Activated T-cell treated with anti-CD3 and anti-CD28 coated beads, Interleukin-2, amount 50 U/mL, for 72 hours (primary cell): ENCODE data around the gene ACSF2. TPM values are rescaled to one million over a fixed set of nuclear protein-coding genes. Genes with fewer than 3 reads are reported as not detected.
A peak's percentile ranks its signal among the peaks of the same experiment; 100 is the strongest.

Experiments used
- ATAC-seq, 2 donors: fragments of 150-1000 bp; cut with Tn5 transposase; replicated peaks in 1 of 2; 2 replicates each; pipeline ENCODE4 v1.10.0; 2021; ENCODE audit warnings: moderate library complexity in 2 of 2, mild to moderate bottlenecking in 1 of 2
- DNase-seq, 2 donors: peaks; one replicate each; pipeline ENCODE4 v3.0.0; 2021 to 2022; ENCODE audit warnings: mixed read lengths in 1 of 2
- H3K27ac Mint-ChIP-seq: one replicate; pipeline ENCODE4 v1.8.0; 2022; ENCODE audit warnings: mild to moderate bottlenecking, moderate library complexity, mixed read lengths
- H3K27me3 Mint-ChIP-seq: one replicate; pipeline ENCODE4 v1.8.0; 2022; ENCODE audit warnings: low read depth, mixed read lengths
- H3K36me3 Mint-ChIP-seq, 2 donors: one replicate each; pipeline ENCODE4 v1.8.0; 2022; ENCODE audit warnings: mixed read lengths in 2 of 2, mild to moderate bottlenecking in 1 of 2; ENCODE audit not compliant: insufficient read depth in 2 of 2
- H3K4me1 Mint-ChIP-seq: one replicate; pipeline ENCODE4 v1.8.0; 2022; ENCODE audit warnings: low read depth, mixed read lengths
- H3K4me3 Mint-ChIP-seq, 2 donors: one replicate each; pipeline ENCODE4 v1.8.0; 2022; ENCODE audit warnings: mild to moderate bottlenecking in 2 of 2, mixed read lengths in 2 of 2, moderate library complexity in 2 of 2
- H3K9me3 Mint-ChIP-seq, 2 donors: one replicate each; pipeline ENCODE4 v1.8.0; 2022; ENCODE audit warnings: mixed read lengths in 2 of 2
- total RNA-seq, 2 donors: library from RNA; stranded (reverse); gene quantifications; one replicate each; pipeline ENCODE4 v1.2.3, GENCODE V29; 2022

The ACSF2 gene
- total RNA-seq, 2 donors from 2014 or later = 30.2 to 43.0 TPM

- DNase-seq (no peak), ATAC-seq (no peak)
- Mint-ChIP-seq H3K9me3 (no peaks in the 10 kb centered on the region), H3K27ac (no peak overlapping the region), H3K4me1 (peaks cover 24% of the 10 kb centered on the region), H3K27me3 (no peaks in the 10 kb centered on the region), H3K36me3 (no peaks in the 10 kb centered on the region), H3K4me3 (no peak overlapping the region)
Measured at GRCh38 chr17:50517011-50517410, 91.0 kb downstream of the ACSF2 start.

GRCh38 chr17:50517504-50518383, 91.7 kb downstream of the ACSF2 start:
- ATAC-seq (no peak), DNase-seq (no peak)
- Mint-ChIP-seq H3K9me3 (no peaks in the 10 kb centered on the region), H3K27ac (no peak overlapping the region), H3K4me1 (peaks cover 19% of the 10 kb centered on the region), H3K27me3 (no peaks in the 10 kb centered on the region), H3K4me3 (no peak overlapping the region), H3K36me3 (no peaks in the 10 kb centered on the region)

GRCh38 chr17:50518384-50519023, 92.5 kb downstream of the ACSF2 start:
- H3K9me3 Mint-ChIP-seq = no peaks in the 10 kb centered on the region
- DNase-seq = no peak
- no peak overlapping the region for H3K4me3 Mint-ChIP-seq
- H3K27ac Mint-ChIP-seq = no peak overlapping the region
- no peak for ATAC-seq
- peaks cover 19% of the 10 kb centered on the region for H3K4me1 Mint-ChIP-seq
- no peaks in the 10 kb centered on the region for H3K27me3 Mint-ChIP-seq
- no peaks in the 10 kb centered on the region for H3K36me3 Mint-ChIP-seq

- H3K4me1 Mint-ChIP-seq = peaks cover 19% of the 10 kb centered on the region
- DNase-seq = no peak
- H3K36me3 Mint-ChIP-seq = no peaks in the 10 kb centered on the region
- no peak overlapping the region for H3K27ac Mint-ChIP-seq
- ATAC-seq = no peak
- H3K9me3 Mint-ChIP-seq = no peaks in the 10 kb centered on the region
- H3K27me3 Mint-ChIP-seq = no peaks in the 10 kb centered on the region
- H3K4me3 Mint-ChIP-seq = no peak overlapping the region
Measured at GRCh38 chr17:50519141-50519834, 93.3 kb downstream of the ACSF2 start.

GRCh38 chr17:50520483-50520882, 94.5 kb downstream of the ACSF2 start:
- Mint-ChIP-seq H3K27ac (peak overlapping the region; percentile 35), H3K4me3 (no peak overlapping the region), H3K27me3 (no peaks in the 10 kb centered on the region), H3K36me3 (no peaks in the 10 kb centered on the region), H3K4me1 (peaks cover 13% of the 10 kb centered on the region), H3K9me3 (no peaks in the 10 kb centered on the region)
- DNase-seq (no peak), ATAC-seq (no peak)

GRCh38 chr17:50521514-50521913, 95.5 kb downstream of the ACSF2 start:
- H3K27ac Mint-ChIP-seq = no peak overlapping the region
- ATAC-seq (no peak), DNase-seq (no peak)
- H3K4me1 Mint-ChIP-seq = peaks cover 8% of the 10 kb centered on the region
- H3K36me3 Mint-ChIP-seq = no peaks in the 10 kb centered on the region
- no peaks in the 10 kb centered on the region for H3K27me3 Mint-ChIP-seq
- H3K4me3 Mint-ChIP-seq = no peak overlapping the region
- no peaks in the 10 kb centered on the region for H3K9me3 Mint-ChIP-seq

GRCh38 chr17:50522766-50523165, 96.7 kb downstream of the ACSF2 start:
- Mint-ChIP-seq H3K9me3 (no peaks in the 10 kb centered on the region), H3K27me3 (no peaks in the 10 kb centered on the region), H3K36me3 (no peaks in the 10 kb centered on the region), H3K4me3 (no peak overlapping the region), H3K4me1 (no peaks in the 10 kb centered on the region), H3K27ac (no peak overlapping the region)
- ATAC-seq (no peak), DNase-seq (no peak)

GRCh38 chr17:50523208-50523607, 97.2 kb downstream of the ACSF2 start:
- Mint-ChIP-seq H3K9me3 (no peaks in the 10 kb centered on the region), H3K36me3 (no peaks in the 10 kb centered on the region), H3K4me3 (no peak overlapping the region), H3K4me1 (no peaks in the 10 kb centered on the region), H3K27me3 (no peaks in the 10 kb centered on the region), H3K27ac (no peak overlapping the region)
- DNase-seq (no peak), ATAC-seq (no peak)

Other genes starting within 250 kb of the ACSF2 start
- 10 to 100 TPM in 1 of 2 donors, 1 to 10 TPM in 1; 9.8 to 10.3 TPM for gene COL1A1, start 224.6 kb upstream of the ACSF2 start, total RNA-seq
- gene TMEM92, start 151.8 kb upstream of the ACSF2 start, total RNA-seq = under 1 TPM in 1 of 2 donors, not detected in 1; 0.51 TPM
- 10 to 100 TPM; 24.2 to 43.8 TPM for gene XYLT2, start 80.1 kb upstream of the ACSF2 start, total RNA-seq
- gene MRPL27, start 53.0 kb upstream of the ACSF2 start, total RNA-seq = 10 to 100 TPM; 44.6 to 45.9 TPM
- 10 to 100 TPM; 42.9 to 43.1 TPM for gene EME1, start 53.0 kb upstream of the ACSF2 start, total RNA-seq
- gene LRRC59, start 28.7 kb upstream of the ACSF2 start, total RNA-seq = 10 to 100 TPM; 57.6 to 63.6 TPM
- not detected for gene CHAD, start 42.7 kb downstream of the ACSF2 start, total RNA-seq
- gene RSAD1, start 52.6 kb downstream of the ACSF2 start, total RNA-seq = 10 to 100 TPM; 29.2 to 34.0 TPM
- 10 to 100 TPM in 1 of 2 donors, 1 to 10 TPM in 1; 8.9 to 24.3 TPM for gene MYCBPAP, start 82.2 kb downstream of the ACSF2 start, total RNA-seq
- not detected for gene EPN3, start 106.5 kb downstream of the ACSF2 start, total RNA-seq
- 10 to 100 TPM; 25.0 to 51.3 TPM for gene SPATA20, start 121.0 kb downstream of the ACSF2 start, total RNA-seq
- gene CACNA1G, start 134.5 kb downstream of the ACSF2 start, total RNA-seq = under 1 TPM; 0.07 to 0.14 TPM
- not detected for gene ABCC3, start 208.7 kb downstream of the ACSF2 start, total RNA-seq